Peyer's patch (tissue), 4 donors: Measurements from ENCODE around the gene INPP5A.

Experiments
- POLR2A ChIP-seq, 2 donors: fragments of 450-650 bp; IDR thresholded peaks; one replicate each; pipeline ENCODE4 v1.5.1; 2017; ENCODE audit warnings: antibody characterized with exemption in 2 of 2, mild to moderate bottlenecking in 2 of 2, moderate library complexity in 2 of 2
- TF ChIP-seq, protein P1 (sequence below), 6 experiments: fragments of 450-650 bp in 4 of 6; fragments of 200-600 bp in 2 of 6; sonication (generic) in 1 of 6; IDR thresholded peaks; one replicate each; pipeline ENCODE4 v1.5.1; 2017 to 2019; ENCODE audit warnings: antibody characterized with exemption in 6 of 6, mild to moderate bottlenecking in 3 of 6, moderate library complexity in 1 of 6

DNA sequence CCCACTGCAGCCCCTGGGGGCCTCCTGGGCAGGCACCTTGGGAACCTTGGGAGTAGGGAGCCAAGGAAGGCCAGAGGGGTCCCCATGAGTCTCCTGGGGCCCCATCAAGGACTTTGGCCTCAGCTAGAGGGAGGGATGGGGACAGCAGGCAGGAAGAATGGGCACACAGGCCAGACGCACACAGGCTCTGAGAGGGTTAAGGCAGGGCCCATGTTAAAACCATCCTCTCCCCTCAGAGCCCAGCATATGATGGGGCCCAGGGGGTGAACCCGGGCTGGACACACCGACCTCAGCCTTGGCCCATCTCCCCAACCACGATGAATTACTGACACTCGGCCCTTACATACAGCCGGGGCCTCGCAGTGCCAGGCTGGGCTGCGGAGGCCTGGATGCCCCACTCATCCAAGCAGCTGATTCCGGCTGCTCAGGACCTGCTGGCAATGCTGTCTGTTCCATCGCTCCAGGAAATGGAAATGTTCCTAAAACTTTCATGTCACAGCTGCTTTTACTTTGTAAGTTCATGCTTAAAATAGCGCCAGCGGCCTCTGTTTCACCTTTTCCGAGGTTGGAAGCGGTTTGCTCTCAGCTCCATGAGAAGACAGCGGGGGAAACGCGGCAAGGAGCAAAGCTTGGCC is 17.3 kb upstream of the INPP5A start:
- TF ChIP-seq, protein P1, sequence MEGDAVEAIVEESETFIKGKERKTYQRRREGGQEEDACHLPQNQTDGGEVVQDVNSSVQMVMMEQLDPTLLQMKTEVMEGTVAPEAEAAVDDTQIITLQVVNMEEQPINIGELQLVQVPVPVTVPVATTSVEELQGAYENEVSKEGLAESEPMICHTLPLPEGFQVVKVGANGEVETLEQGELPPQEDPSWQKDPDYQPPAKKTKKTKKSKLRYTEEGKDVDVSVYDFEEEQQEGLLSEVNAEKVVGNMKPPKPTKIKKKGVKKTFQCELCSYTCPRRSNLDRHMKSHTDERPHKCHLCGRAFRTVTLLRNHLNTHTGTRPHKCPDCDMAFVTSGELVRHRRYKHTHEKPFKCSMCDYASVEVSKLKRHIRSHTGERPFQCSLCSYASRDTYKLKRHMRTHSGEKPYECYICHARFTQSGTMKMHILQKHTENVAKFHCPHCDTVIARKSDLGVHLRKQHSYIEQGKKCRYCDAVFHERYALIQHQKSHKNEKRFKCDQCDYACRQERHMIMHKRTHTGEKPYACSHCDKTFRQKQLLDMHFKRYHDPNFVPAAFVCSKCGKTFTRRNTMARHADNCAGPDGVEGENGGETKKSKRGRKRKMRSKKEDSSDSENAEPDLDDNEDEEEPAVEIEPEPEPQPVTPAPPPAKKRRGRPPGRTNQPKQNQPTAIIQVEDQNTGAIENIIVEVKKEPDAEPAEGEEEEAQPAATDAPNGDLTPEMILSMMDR (IDR thresholded peaks at IDR 0.05): no peak
- TF ChIP-seq POLR2A (IDR thresholded peaks at IDR 0.05): no peak
